ENCODE data around the gene TRIM7. TPM values are rescaled to one million over a fixed set of nuclear protein-coding genes. Genes with fewer than 3 reads are reported as not detected.
"Not testable (repeated sequence)": the region's sequence is repeated elsewhere in the genome, so short reads cannot be mapped to it uniquely, and the experiment has no call there.

Gene TRIM7
- polyA plus RNA-seq, 1 experiment: 3.2 TPM

- Histone ChIP-seq H3K27me3 (ENCODE audit: control insufficient read depth, insufficient read depth, low read length) (peaks cover 3% of the 10 kb centered on the region; the same call in 1 of the 2 replicates), H3K4me3 (ENCODE audit: low read depth, low read length) (no peak overlapping the region), H3K36me3 (ENCODE audit: control insufficient read depth, insufficient read depth, low read length) (no peaks in the 10 kb centered on the region)
- ChIA-PET POLR2A (no interaction called here), CTCF (interaction anchor here (1.7 to 1.9 kb wide), 2 partner anchors 11 to 14 kb away, joined by 4 to 8 read pairs; no protein-coding TSS in a partner anchor)
- no peak for TF ChIP-seq CTCF (IDR thresholded peaks at IDR 0.05; ENCODE audit: insufficient read depth, low read depth, low read length)
- DNase-seq (ENCODE audit: low read depth): no peak
Measured at GRCh38 chr5:181170237-181170825, 34.7 kb downstream of the TRIM7 start.

GRCh38 chr5:181169459-181170236 is 35.3 kb downstream of the TRIM7 start:
- not testable (repeated sequence) for H3K27me3 ChIP-seq (ENCODE audit: control insufficient read depth, insufficient read depth, low read length); H3K36me3 ChIP-seq (ENCODE audit: control insufficient read depth, insufficient read depth, low read length); DNase-seq (ENCODE audit: low read depth); H3K4me3 ChIP-seq (ENCODE audit: low read depth, low read length)
- ChIA-PET POLR2A (interaction anchor here (0.5 kb wide), 1 partner anchor 359 kb away, joined by 8 read pairs; no protein-coding TSS in a partner anchor), CTCF (interaction anchor here (1.4 to 1.9 kb wide), 3 partner anchors 10 to 15 kb away, joined by 4 to 8 read pairs (median 4); no protein-coding TSS in a partner anchor)

- no peak for DNase-seq (ENCODE audit: low read depth)
- no peak for TF ChIP-seq CTCF (IDR thresholded peaks at IDR 0.05; ENCODE audit: insufficient read depth, low read depth, low read length)
- ChIA-PET POLR2A (no interaction called here), CTCF (interaction anchor here (0.7 to 1.7 kb wide), 11 partner anchors 8 to 383 kb away, joined by 3 to 8 read pairs (median 4); no protein-coding TSS in a partner anchor)
- Histone ChIP-seq H3K4me3 (ENCODE audit: low read depth, low read length) (no peak overlapping the region), H3K27me3 (ENCODE audit: control insufficient read depth, insufficient read depth, low read length) (peaks cover 3% of the 10 kb centered on the region; the same call in 1 of the 2 replicates), H3K36me3 (ENCODE audit: control insufficient read depth, insufficient read depth, low read length) (no peaks in the 10 kb centered on the region)
Measured at GRCh38 chr5:181168595-181169118, 36.3 kb downstream of the TRIM7 start.

- Histone ChIP-seq H3K27me3 (ENCODE audit: control insufficient read depth, insufficient read depth, low read length) (peaks cover 1% of the 10 kb centered on the region; the same call in 1 of the 2 replicates), H3K4me3 (ENCODE audit: low read depth, low read length) (no peak overlapping the region), H3K36me3 (ENCODE audit: control insufficient read depth, insufficient read depth, low read length) (no peaks in the 10 kb centered on the region)
- ChIA-PET CTCF (interaction anchor here (0.6 to 1.5 kb wide), 12 partner anchors 8 to 382 kb away, joined by 3 to 8 read pairs (median 3); no protein-coding TSS in a partner anchor), POLR2A (no interaction called here)
- no peak for DNase-seq (ENCODE audit: low read depth)
- peak; percentile 47 for TF ChIP-seq CTCF (IDR thresholded peaks at IDR 0.05; ENCODE audit: insufficient read depth, low read depth, low read length)
Measured at GRCh38 chr5:181167814-181168488, 37.0 kb downstream of the TRIM7 start.

- POLR2A ChIA-PET: no interaction called here
- no peaks in the 10 kb centered on the region for H3K27me3 ChIP-seq (ENCODE audit: control insufficient read depth, insufficient read depth, low read length)
- CTCF ChIA-PET: interaction anchor here (0.6 to 1.5 kb wide), 6 partner anchors 17 to 108 kb away, joined by 3 to 5 read pairs (median 3); no protein-coding TSS in a partner anchor
- TF ChIP-seq CTCF (IDR thresholded peaks at IDR 0.05; ENCODE audit: insufficient read depth, low read depth, low read length): no peak
- no peaks in the 10 kb centered on the region for H3K36me3 ChIP-seq (ENCODE audit: control insufficient read depth, insufficient read depth, low read length)
- DNase-seq (ENCODE audit: low read depth): no peak
- no peak overlapping the region for H3K4me3 ChIP-seq (ENCODE audit: low read depth, low read length)
Measured at GRCh38 chr5:181166812-181167733, 37.9 kb downstream of the TRIM7 start.

Data from BJ (cell line).